Activated effector memory CD4-positive, alpha-beta T cell treated with Interleukin-2 at 50 U/mL for 16 hours (primary cell): ENCODE results near the gene SPATA21.
"Not testable (repeated sequence)": the region's sequence is repeated elsewhere in the genome, so short reads cannot be mapped to it uniquely, and the experiment has no call there.

Experiments used
- DNase-seq: peaks from one replicate; pipeline ENCODE4 v3.0.0-alpha.2; 2020

The SPATA21 gene

DNA sequence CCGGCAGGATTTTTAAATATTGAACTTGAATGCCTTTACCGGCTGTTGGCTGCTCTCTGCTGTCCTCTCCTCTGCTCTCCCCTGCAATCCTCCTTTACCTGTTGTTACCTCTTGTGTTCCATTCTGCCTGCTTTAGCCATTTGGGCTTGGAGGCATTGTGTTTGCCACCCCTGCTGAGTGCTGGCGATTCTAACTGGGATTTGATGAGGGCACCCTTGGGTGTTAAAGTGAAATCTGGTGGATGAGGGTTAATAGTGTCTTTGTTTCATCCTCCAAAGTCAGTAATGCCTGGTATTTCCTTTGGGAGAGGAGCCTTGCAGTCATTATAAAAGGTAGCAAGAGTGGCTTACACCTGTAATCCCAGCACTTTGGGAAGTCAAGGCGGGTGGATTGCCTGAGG lies 60.3 kb downstream of the SPATA21 start:
- DNase-seq = no peak

DNA sequence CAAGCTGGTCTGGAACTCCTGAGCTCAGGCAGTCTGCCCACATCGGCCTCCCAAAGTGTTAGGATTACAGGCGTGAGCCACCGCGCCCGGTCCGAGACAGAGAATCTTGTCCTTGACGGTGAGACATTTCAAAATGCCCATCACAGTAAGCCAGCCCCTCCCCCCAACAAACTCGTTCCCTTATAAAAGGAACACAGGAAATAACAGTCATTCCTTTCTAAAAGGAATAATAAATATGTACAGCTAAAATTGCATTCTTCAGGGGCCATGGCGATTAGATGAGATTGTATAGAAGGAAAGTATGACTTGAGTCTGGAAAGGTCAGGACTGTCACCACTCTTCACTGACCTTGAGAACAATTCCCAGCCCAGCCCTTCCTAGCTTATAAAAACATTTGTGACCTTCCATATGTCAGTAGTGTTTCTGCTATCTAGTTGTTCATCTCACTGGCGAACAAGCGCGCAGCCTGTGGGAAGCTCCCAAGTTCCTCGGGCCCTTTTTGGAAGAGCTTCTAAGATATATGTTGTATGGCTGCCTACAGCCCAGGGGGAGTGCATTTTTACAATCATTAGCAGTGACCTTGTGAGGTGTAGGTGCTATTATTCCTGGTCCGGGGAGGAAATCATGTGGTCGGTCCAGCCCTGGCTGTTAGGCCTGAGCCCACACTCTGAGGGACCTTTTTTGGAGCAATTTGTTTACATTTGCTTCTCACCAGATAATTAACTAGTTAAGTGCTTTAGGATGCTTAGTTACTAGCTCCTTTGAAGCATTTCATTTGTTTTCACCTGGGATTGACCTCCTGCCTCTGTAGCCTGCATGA lies 61.5 kb downstream of the SPATA21 start:
- no peak for DNase-seq

GRCh38 chr1:16374266-16374665 lies 63.0 kb downstream of the SPATA21 start:
- no peak for DNase-seq

DNA sequence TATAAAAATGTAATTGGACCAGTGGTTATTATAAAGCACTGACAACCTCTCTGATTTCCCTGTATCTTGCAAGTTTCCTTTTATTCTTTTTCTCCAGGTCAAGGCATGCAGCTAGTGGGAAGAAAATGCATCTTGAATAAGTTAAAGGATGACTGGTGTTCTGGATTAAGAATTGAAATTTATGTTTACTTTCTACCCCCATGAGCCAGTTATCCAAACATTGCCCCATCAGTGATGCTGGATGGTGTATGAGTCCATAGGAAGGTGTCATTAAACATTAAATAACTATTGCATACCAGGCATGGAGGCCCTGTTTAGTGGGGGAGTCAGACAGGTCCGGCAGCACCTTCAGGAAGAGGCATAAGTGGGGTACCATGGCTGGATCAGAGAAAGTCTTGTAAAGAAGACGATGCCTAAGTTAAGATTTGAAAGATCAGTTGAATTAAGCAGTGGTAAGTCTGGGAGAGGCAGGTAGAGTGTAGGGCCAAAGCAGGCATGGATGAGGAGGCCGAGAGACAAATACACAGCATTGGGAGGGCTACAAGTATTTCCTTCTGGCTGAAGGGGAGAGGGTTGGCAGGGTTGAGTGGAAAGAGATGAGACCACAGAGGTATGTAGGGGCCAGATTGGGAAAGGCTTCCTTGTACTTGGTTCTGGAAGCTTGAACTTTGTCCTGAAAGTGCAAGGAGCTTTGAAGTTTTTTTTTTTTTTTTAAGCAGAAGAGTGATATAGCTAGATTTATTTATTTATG lies 64.5 kb downstream of the SPATA21 start:
- no peak for DNase-seq

DNA sequence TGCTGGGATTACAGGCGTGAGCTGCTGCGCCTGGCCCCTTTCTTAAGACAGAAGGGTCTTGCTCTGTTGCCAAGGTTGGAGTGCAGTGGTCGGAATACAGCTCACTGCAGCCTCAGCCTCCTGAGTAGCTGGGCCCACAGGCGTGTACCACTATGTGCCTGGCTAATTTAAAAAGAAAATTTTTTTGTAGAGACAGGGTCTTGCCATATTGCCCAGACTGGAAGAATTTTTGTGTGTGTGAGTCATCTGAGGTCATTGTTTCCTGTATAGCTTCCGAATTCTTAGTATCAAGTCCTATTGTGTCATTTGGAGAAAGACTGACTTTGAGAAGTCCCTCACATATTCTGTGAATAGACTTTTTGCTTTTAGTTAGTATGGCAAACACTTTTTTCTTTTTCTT lies 65.5 kb downstream of the SPATA21 start:
- DNase-seq = no peak

- DNase-seq = no peak
These were observed 67.4 kb downstream of the SPATA21 start for GRCh38 chr1:16369821-16370220.

DNA sequence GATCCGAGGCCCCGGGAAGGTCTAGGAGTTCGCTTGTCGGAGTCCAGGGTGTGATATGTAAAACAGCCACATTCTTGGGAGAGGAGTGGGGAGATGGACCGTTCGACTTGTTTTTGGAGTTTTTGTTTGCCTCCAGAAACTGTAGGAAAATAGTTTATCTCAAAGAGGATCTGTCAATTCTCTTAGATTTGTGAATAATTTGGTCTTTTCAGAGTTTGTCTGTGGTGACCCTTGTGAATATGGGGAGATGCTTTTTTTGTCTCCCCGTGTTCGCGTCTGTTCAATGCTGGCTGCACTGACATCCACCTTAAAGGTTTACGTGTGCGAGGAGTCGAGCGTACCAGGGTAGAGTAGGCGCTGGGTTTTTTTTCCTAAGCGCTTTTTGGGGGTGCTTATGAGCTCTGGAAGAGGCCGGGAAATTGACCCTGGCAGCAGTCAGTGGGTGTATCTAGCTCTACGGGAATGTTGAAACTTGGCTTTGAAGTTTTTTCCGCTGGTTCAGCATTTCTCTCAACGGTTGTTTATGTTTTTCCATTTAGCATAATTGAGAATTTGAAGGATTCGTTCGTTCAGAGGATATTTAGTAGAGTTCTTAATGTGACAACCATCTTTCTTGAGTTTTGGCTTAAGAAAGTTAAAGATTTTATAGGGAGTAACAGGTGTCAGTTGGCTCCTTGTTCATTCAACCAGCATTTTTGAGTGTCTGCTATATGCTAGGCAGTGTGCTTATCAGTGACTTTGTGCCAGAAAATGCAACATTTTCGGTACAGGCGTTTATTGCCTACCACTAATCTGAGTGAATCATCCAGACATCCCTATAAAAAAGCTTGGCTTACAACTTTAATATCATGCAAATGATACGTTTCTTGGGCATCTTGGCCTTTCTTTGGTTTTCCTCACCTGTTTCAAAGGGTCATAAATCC lies 69.0 kb downstream of the SPATA21 start:
- DNase-seq = no peak

GRCh38 chr1:16367258-16367967 lies 69.8 kb downstream of the SPATA21 start:
- no peak for DNase-seq

- DNase-seq = peak; percentile 96
These were observed 70.4 kb downstream of the SPATA21 start, which contains the start of gene SZRD1 for GRCh38 chr1:16366722-16367257. Gene SZRD1 (plus strand): TSS chr1:16367242. CDS start chr1:16367258, 16 bp downstream.

GRCh38 chr1:16365146-16365498 lies 72.1 kb downstream of the SPATA21 start:
- DNase-seq = not testable (repeated sequence)

GRCh38 chr1:16356867-16357266 lies 80.4 kb downstream of the SPATA21 start:
- no peak for DNase-seq

GRCh38 chr1:16354619-16355018 lies 82.6 kb downstream of the SPATA21 start:
- no peak for DNase-seq

- no peak for DNase-seq
These were observed 84.2 kb downstream of the SPATA21 start for GRCh38 chr1:16352842-16353535.

GRCh38 chr1:16351994-16352841 lies 85.0 kb downstream of the SPATA21 start, which contains the start of gene FBXO42:
Gene FBXO42 (minus strand): TSS chr1:16352480. CDS start chr1:16315418, 37,062 bp downstream.
- peak; percentile 90 for DNase-seq

GRCh38 chr1:16351456-16351993 lies 85.7 kb downstream of the SPATA21 start:
- DNase-seq = no peak

DNA sequence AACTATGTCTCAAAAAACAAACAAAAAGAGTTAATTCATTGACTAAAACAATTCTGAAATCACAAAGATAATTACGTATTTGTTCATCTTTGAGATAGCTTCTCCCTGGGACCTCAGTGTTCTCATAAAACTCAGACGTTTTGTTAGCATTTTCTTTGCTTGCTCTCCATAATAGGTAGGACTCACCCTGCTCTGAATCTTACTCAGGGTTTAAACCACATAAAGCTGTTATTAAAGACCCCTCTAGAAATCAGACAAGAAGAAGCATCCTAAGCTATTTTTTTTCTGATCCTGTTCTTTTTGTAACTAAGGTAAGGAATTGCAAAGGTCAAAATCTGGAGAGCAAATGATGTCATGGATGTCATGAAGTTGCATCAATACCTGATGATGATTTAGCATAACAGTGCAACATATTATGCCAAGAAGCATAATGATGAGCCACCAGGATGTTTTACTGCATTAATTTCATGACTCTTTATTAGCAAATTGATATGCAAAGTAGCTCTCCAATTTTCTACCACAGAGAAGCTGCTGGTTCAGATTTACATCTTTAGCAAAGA lies 87.3 kb downstream of the SPATA21 start:
- DNase-seq = no peak
